HG03097 (cell line): ENCODE data around the gene METTL3.

Source experiments
- ATAC-seq: cut with Tn5 transposase; IDR thresholded peaks from one replicate; pipeline ENCODE4 v1.9.1; 2021; ENCODE audit not compliant: unreplicated experiment, low FRiP score

METTL3 gene

DNA sequence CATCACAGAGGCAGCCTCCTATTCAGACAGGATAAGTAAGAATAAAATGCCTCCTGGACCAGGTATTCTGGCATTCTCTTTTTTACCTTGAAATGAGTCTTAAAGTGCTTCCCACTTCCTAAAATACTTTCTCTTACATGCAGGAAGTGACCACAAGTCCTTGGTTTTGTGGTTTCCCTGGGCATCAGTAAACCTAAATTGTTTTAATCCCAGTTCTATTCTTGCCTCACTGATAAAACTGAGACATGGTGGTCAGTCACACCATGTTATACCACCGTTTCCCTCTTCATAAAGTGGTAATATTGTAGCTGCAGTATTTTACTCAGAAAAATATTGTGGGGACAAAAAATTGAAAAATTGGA is 16.2 kb upstream of the METTL3 start:
- no peak for ATAC-seq

- no peak for ATAC-seq
These were observed 15.7 kb upstream of the METTL3 start for GRCh38 chr14:21526672-21527317.

DNA sequence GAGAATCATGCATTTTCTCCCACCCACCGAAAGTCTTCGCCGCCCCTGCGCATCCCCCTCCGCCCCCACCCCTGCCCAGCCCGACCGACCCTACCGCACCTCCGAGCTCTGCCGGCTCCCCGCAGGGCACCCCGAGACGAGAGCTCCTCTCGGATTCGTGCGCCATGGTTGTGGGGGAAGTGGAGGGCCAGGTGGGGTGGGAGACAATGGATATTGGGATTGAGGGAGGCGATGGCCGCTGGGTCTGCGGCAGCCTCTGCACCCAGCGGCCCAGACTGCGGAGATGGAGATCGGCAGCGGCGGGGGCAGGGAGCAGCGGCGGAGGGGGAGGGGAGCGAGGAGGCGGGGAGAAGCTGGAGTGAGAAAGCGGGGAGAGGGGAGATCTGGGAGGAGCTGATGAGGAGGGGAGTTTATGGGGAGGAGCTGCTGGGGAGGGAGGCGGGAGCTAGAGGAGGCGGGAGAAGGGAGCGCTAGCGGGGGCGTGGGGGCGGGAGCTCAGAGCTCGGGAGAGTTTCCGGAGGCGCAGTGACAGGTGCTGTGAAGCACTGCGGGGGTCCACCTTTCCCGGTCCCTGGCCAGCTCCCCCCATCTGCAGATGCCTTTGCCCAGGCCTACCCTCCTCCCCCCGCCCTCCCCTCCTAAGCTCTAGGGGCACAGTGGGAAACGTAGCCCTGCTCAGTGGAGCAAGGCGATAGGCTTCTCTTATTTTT is 15.0 kb upstream of the METTL3 start, which contains the start of gene SALL2:
SALL2 (minus strand) TSS at position 385 of the 710 bp plus-strand sequence; CDS start at position 166, 219 bp downstream.
- no peak for ATAC-seq

GRCh38 chr14:21525571-21525961 is 14.4 kb upstream of the METTL3 start:
- no peak for ATAC-seq

- no peak for ATAC-seq
These were observed 13.7 kb upstream of the METTL3 start for GRCh38 chr14:21524575-21525490.

DNA sequence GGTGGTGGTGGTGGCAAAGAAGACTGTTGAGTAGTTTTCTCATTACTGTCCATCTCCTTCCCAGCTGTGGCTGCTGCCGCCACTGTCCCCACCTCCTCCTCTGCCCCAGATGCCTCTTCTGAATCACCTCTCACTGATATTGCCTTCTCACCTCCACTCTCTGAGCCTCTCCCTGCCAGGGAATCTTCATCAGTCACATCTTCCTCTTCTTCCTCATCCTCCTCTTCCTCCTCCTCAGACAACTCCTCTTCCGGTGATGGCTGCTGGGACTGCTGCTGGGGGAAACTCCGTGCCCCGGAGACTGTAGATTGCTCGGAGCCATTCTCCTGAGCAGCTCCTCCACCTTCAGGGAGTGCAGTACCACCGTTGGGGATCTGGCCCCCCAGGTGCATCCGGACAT is 12.1 kb upstream of the METTL3 start:
- ATAC-seq, result no peak

- no peak for ATAC-seq
These were observed 10.4 kb upstream of the METTL3 start for GRCh38 chr14:21521501-21521900.

DNA sequence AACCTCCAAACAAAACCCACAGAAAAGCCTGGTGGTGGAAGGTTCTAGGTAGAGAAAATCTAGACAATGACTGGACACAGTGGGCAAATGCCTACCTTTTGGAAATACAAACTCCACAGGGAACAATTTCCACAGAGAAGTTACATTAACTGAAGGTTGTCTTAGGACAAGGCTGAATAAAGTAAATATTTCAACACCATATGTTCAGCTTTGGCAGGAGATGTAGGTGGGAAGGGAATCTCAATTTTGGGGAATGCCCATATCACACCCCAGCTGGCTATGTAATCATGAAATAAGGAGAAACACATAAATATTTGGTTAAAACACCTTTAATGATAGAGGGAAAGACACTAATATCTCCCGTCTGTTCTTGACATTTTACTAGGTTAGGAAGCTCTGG is 9.6 kb upstream of the METTL3 start:
- ATAC-seq, result no peak

GRCh38 chr14:21518725-21519124 is 7.6 kb upstream of the METTL3 start:
- no peak for ATAC-seq

GRCh38 chr14:21514341-21514740 is 3.2 kb upstream of the METTL3 start:
- no peak for ATAC-seq

GRCh38 chr14:21509432-21510143 is 1.6 kb downstream of the METTL3 start:
- ATAC-seq, result no peak

DNA sequence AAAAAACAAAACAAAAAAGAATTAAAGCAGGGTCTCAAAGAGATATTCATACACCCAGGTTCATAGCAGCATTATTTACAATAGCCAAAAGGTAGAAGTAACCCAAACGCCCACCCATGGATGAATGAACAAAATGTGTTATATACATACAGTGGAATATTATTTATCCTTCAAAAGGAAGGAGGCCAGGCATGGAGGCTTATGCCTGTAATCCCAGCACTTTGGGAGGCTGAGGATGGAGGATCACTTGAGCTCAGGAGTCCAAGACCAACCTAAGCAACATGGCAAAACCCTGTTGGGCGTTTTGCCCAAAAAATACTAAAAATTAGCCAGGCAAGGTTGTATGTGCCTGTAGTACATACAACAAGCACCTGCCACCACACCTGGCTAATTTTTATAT is 4.6 kb downstream of the METTL3 start:
- no peak for ATAC-seq

DNA sequence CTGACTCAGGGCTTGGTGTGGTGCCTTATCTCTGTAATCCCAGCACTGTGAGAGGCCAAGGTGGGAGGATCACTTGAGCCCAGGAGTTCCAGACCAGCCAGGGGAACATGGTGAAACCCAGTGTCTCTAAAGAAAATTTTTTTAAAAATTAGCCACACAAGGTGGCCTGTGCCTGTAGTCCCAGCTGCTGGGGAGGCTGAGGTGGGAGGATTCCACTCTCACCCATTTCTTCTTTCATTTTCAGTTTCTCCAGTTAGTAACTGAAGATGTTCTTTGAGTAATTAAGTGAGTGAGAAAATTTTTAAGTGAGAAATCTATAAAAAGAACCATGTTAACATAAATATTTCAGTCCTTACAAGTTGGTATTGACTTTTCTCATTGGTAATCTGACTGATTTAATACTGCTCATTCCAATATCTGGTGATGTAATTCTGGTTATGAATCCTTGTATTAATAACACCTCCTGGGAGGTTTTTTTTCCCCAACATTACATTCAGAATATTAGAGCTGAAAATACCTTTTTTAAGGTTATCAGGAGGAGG is 6.1 kb downstream of the METTL3 start:
- peak; percentile 50 for ATAC-seq

DNA sequence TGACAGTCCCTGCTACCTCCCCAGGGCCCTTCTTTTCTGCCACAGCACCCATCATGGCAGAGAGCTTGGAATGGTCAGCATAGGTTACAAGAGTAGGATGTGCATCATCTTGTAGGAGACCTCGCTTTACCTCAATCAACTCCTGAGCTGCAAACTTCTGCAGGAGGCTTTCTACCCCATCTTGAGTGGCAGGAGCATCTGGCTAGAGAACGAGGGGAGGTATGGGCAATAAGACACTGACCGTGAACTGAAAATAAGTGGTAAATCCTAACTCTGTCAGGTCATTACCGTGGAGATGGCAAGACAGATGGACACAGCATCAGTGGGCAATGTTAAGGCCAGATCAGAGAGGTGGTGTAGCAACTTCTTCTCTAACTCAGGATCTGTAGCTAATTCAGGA is 7.8 kb downstream of the METTL3 start:
- ATAC-seq, result no peak

GRCh38 chr14:21501568-21501967 is 9.6 kb downstream of the METTL3 start:
- no peak for ATAC-seq

GRCh38 chr14:21498540-21499526 is 12.3 kb downstream of the METTL3 start:
- no peak for ATAC-seq

DNA sequence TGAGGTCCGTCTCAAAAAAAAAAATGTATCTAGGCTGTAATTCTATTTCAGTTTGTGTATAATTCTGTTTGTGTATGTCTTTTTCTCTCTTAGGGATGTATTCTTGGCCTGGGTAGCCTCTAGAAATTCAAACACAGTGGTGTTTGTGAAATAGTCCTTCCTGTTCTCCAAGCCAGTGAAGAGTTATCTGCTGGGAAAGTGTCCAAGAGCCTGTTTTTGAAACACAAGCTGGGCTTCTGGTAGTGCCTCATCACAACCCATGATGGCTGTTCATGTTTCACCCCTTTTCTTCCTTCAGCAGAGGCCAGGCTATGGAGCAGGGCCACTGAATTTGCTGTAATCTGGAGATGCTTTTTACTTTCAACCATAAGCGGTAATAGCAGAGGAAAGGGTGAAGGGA is 14.7 kb downstream of the METTL3 start:
- no peak for ATAC-seq

DNA sequence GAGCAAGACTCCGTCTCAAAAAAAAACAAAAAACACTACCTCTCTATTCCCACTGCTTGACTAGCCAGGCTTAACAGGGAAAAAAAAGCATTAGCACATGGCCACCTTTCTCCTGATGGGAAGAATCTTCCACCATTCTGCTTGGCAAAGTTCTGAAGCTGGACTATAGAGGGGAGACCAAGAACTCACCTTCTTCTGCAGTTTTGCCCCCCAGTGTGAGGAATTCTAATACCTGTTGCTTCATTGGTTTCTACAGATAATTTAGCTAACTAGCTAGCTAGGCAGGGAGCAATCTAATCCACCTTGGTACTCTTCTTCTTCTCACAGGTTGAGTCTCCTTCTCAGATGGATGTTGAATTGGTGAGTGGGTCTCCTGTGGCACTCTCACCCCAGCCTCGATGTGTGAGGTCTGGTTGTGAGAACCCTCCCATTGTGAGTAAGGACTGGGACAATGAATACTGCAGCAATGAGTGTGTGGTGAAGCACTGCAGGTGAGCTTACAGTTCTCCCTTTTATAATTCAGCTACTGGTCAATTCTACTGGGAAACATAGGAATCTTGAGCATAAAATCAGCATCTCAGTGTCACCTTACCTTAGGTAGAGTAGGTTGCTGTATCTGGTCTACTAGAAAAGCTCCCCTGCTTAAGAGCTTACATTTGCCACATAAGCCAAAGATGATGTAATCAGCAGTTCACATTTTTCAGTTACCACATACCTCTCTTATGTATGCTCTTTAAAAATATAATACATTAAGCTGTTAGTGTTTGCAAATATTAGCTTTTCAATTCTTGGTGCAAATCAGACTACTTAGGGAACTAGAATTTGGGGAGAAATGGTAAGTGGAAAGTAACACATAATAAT is 16.0 kb downstream of the METTL3 start:
- no peak for ATAC-seq
